Caco-2 (cell line): ENCODE data around the gene TMEM254. TPM values are rescaled to one million over a fixed set of nuclear protein-coding genes. Genes with fewer than 3 reads are reported as not detected.

Experiments used
- BruUV-seq: library from RNA; stranded (reverse); fragments of 400-500 nt; replicated peaks from 2 replicates; lab custom pipeline; 2021; lab: Mats Ljungman, UMichigan
- CTCF ChIA-PET: fragments of 300-600 bp; sonication (Branson Sonifier 250); formaldehyde crosslinking; loops from one replicate; lab custom pipeline; 2022; ENCODE audit warnings: antibody characterized with exemption; lab: Charles Lee
- POLR2A ChIA-PET: fragments of 300-600 bp; sonication (Branson Sonifier 250); formaldehyde crosslinking; loops from one replicate; lab custom pipeline; 2022; ENCODE audit warnings: antibody characterized with exemption; lab: Charles Lee
- DNase-seq, 2 experiments: peaks; one replicate each; pipeline versions ENCODE4 v3.0.0 to v3.0.0-alpha.2; 2020 to 2022
- H3K27me3 ChIP-seq: replicated peaks from 2 replicates; pipeline ENCODE4 v1.6.0; 2011; ENCODE audit warnings: low read length; ENCODE audit not compliant: control insufficient read depth, insufficient read depth
- H3K36me3 ChIP-seq: 2 replicates; pipeline ENCODE4 v1.5.1; 2011; ENCODE audit warnings: low read length; ENCODE audit not compliant: control insufficient read depth, insufficient read depth
- H3K4me1 ChIP-seq: fragments of 250-450 bp; sonication (Bioruptor Pico); 2 replicates; pipeline ENCODE4 v1.5.1; 2020; ENCODE audit warnings: mild to moderate bottlenecking
- H3K4me3 ChIP-seq: 2 replicates; pipeline ENCODE4 v1.5.1; 2011; ENCODE audit warnings: low read depth, mild to moderate bottlenecking, control low read depth, low read length
- H3K9me3 ChIP-seq: fragments of 250-450 bp; sonication (Bioruptor Pico); 2 replicates; pipeline ENCODE4 v1.5.1; 2020; ENCODE audit warnings: mild to moderate bottlenecking, moderate library complexity
- H3K27ac Mint-ChIP-seq: one replicate; pipeline ENCODE4 v1.8.0; 2022; ENCODE audit warnings: mixed read lengths; ENCODE audit not compliant: unreplicated experiment
- H3K27me3 Mint-ChIP-seq: one replicate; pipeline ENCODE4 v1.8.0; 2022; ENCODE audit warnings: mixed read lengths; ENCODE audit not compliant: insufficient read depth, unreplicated experiment
- H3K36me3 Mint-ChIP-seq: one replicate; pipeline ENCODE4 v1.8.0; 2022; ENCODE audit warnings: mild to moderate bottlenecking, mixed read lengths; ENCODE audit not compliant: insufficient read depth, unreplicated experiment
- H3K4me1 Mint-ChIP-seq: one replicate; pipeline ENCODE4 v1.8.0; 2022; ENCODE audit warnings: low read depth, mixed read lengths; ENCODE audit not compliant: unreplicated experiment
- H3K4me3 Mint-ChIP-seq: one replicate; pipeline ENCODE4 v1.8.0; 2022; ENCODE audit warnings: mild to moderate bottlenecking, moderate library complexity, mixed read lengths; ENCODE audit not compliant: unreplicated experiment
- H3K9me3 Mint-ChIP-seq: one replicate; pipeline ENCODE4 v1.8.0; 2022; ENCODE audit warnings: mixed read lengths; ENCODE audit not compliant: unreplicated experiment
- CTCF ChIP-seq, 2 experiments: fragments of 200-600 bp in 1 of 2; IDR thresholded peaks; 1 replicate in 1 of 2; 2 replicates in 1 of 2; pipeline versions ENCODE4 v1.5.1 to v1.8.0; 2011 to 2022; ENCODE audit warnings: antibody characterized with exemption in 1 of 2, control low read depth in 1 of 2, inconsistent platforms in 1 of 2, low read depth in 1 of 2, low read length in 1 of 2, mild to moderate bottlenecking in 1 of 2, moderate library complexity in 1 of 2; ENCODE audit not compliant: insufficient read depth in 1 of 2, severe bottlenecking in 1 of 2, unreplicated experiment in 1 of 2
- intact Hi-C: fragments of 100-400 bp; cut with micrococcal nuclease; formaldehyde crosslinking; loops from one replicate; pipeline ENCODE4 v1.10.0; 2022; ENCODE audit not compliant: unreplicated experiment
- total RNA-seq: library from RNA; stranded (reverse); gene quantifications from 2 replicates; pipeline ENCODE4 v1.2.3, GENCODE V29; 2022

Gene TMEM254
- total RNA-seq, 1 experiment from 2014 or later = 27.4 TPM

- TF ChIP-seq CTCF (IDR thresholded peaks at IDR 0.05; ENCODE audit: insufficient read depth in 1 of 2, low read depth in 1 of 2, low read length in 1 of 2, severe bottlenecking in 1 of 2, unreplicated experiment in 1 of 2) = no peak
- Histone ChIP-seq H3K4me1 (no peaks in the 10 kb centered on the region), H3K4me3 (no peak overlapping the region), H3K27me3 (no peaks in the 10 kb centered on the region), H3K36me3 (no peaks in the 10 kb centered on the region), H3K9me3 (no peaks in the 10 kb centered on the region)
- intact Hi-C loops = no loop called here
- Mint-ChIP-seq H3K36me3 (no peaks in the 10 kb centered on the region), H3K9me3 (no peaks in the 10 kb centered on the region), H3K4me3 (no peak overlapping the region), H3K4me1 (no peaks in the 10 kb centered on the region), H3K27ac (no peak overlapping the region), H3K27me3 (no peaks in the 10 kb centered on the region)
- DNase-seq = no peak
- ChIA-PET CTCF (no interaction called here), POLR2A (no interaction called here)
- no TSS peak for BruUV-seq
Measured at GRCh38 chr10:80122746-80123145, 44.3 kb downstream of the TMEM254 start.

- no TSS peak for BruUV-seq
- no peak for DNase-seq
- Mint-ChIP-seq H3K4me1 (peaks cover 8% of the 10 kb centered on the region), H3K27ac (no peak overlapping the region), H3K36me3 (no peaks in the 10 kb centered on the region), H3K9me3 (no peaks in the 10 kb centered on the region), H3K4me3 (no peak overlapping the region), H3K27me3 (no peaks in the 10 kb centered on the region)
- no peak for TF ChIP-seq CTCF (IDR thresholded peaks at IDR 0.05; ENCODE audit: insufficient read depth in 1 of 2, low read depth in 1 of 2, low read length in 1 of 2, severe bottlenecking in 1 of 2, unreplicated experiment in 1 of 2)
- no peaks in the 10 kb centered on the region for H3K9me3 ChIP-seq
- no peak overlapping the region for H3K4me3 ChIP-seq
- H3K27me3 ChIP-seq = no peaks in the 10 kb centered on the region
- intact Hi-C loops = no loop called here
- no peaks in the 10 kb centered on the region for H3K36me3 ChIP-seq
- peaks cover 8% of the 10 kb centered on the region for H3K4me1 ChIP-seq
- ChIA-PET CTCF (no interaction called here), POLR2A (no interaction called here)
Measured at GRCh38 chr10:80126876-80127275, 48.4 kb downstream of the TMEM254 start.

- H3K4me1 ChIP-seq = peaks cover 8% of the 10 kb centered on the region
- Mint-ChIP-seq H3K9me3 (no peaks in the 10 kb centered on the region), H3K27me3 (no peaks in the 10 kb centered on the region), H3K4me1 (peaks cover 16% of the 10 kb centered on the region), H3K36me3 (no peaks in the 10 kb centered on the region), H3K4me3 (no peak overlapping the region), H3K27ac (peak overlapping the region; percentile 42)
- DNase-seq = no peak
- CTCF ChIA-PET = interaction anchor here (2.8 kb wide), 1 partner anchor 12 kb away, joined by 11 read pairs; no protein-coding TSS in a partner anchor
- no peaks in the 10 kb centered on the region for H3K9me3 ChIP-seq
- H3K4me3 ChIP-seq = no peak overlapping the region
- BruUV-seq = no TSS peak
- H3K27me3 ChIP-seq = no peaks in the 10 kb centered on the region
- no peak for TF ChIP-seq CTCF (IDR thresholded peaks at IDR 0.05; ENCODE audit: insufficient read depth in 1 of 2, low read depth in 1 of 2, low read length in 1 of 2, severe bottlenecking in 1 of 2, unreplicated experiment in 1 of 2)
- POLR2A ChIA-PET = interaction anchor here (0.6 kb wide), 1 partner anchor 52 kb away, joined by 3 read pairs; no protein-coding TSS in a partner anchor
- H3K36me3 ChIP-seq = no peaks in the 10 kb centered on the region
- intact Hi-C loops = loop anchor here (2.0 kb wide), 1 partner anchor 73 kb away; no protein-coding TSS in a partner anchor
Measured at GRCh38 chr10:80131499-80131901, 53.0 kb downstream of the TMEM254 start.
